HFF-Myc (cell line): ENCODE results near the gene SVEP1.
A peak's percentile ranks its signal among the peaks of the same experiment; 100 is the strongest.

Source experiments
- DNase-seq: peaks from one replicate; pipeline ENCODE4 v3.0.0-alpha.2; 2011; ENCODE audit warnings: low read depth; ENCODE audit errors: extremely low read depth
- H3K4me3 ChIP-seq: replicated peaks from 2 replicates; pipeline ENCODE4 v1.5.1; 2011; ENCODE audit warnings: low read depth, mild to moderate bottlenecking, control low read depth, low read length
- CTCF ChIP-seq: IDR thresholded peaks from 2 replicates; pipeline ENCODE4 v1.5.1; 2012; ENCODE audit warnings: mild to moderate bottlenecking, low read depth, low read length, control low read depth; ENCODE audit errors: missing control alignments

SVEP1 gene

GRCh38 chr9:110427497-110428104 lies 151.9 kb downstream of the SVEP1 start:
- TF ChIP-seq CTCF, result peak; percentile 53
- DNase-seq, result no peak
- no peak overlapping the region for H3K4me3 ChIP-seq

- no peak overlapping the region for H3K4me3 ChIP-seq
- DNase-seq, result no peak
- TF ChIP-seq CTCF, result peak; percentile 33
Observed at GRCh38 chr9:110426052-110426709, 153.4 kb downstream of the SVEP1 start.

GRCh38 chr9:110414471-110414870 lies 165.1 kb downstream of the SVEP1 start:
- no peak for TF ChIP-seq CTCF
- no peak overlapping the region for H3K4me3 ChIP-seq
- no peak for DNase-seq

GRCh38 chr9:110410961-110411360 lies 168.6 kb downstream of the SVEP1 start:
- H3K4me3 ChIP-seq, result no peak overlapping the region
- no peak for DNase-seq
- no peak for TF ChIP-seq CTCF

GRCh38 chr9:110408598-110408997 lies 170.9 kb downstream of the SVEP1 start:
- H3K4me3 ChIP-seq, result no peak overlapping the region
- TF ChIP-seq CTCF, result no peak
- no peak for DNase-seq

GRCh38 chr9:110405858-110406443 lies 173.6 kb downstream of the SVEP1 start:
- no peak overlapping the region for H3K4me3 ChIP-seq
- no peak for TF ChIP-seq CTCF
- DNase-seq, result no peak
